HFFc6 (cell line): ENCODE results near the gene SSNA1. TPM values are rescaled to one million over a fixed set of nuclear protein-coding genes. Genes with fewer than 3 reads are reported as not detected.

ENCODE experiments used
- DNase-seq: peaks from one replicate; pipeline ENCODE4 v3.0.0-alpha.2; 2018
- H3K27ac Mint-ChIP-seq: 2 replicates; pipeline ENCODE4 v1.8.0; 2020; ENCODE audit warnings: mild to moderate bottlenecking, mixed read lengths
- H3K27me3 Mint-ChIP-seq: 2 replicates; pipeline ENCODE4 v1.8.0; 2021; ENCODE audit warnings: mild to moderate bottlenecking, moderate library complexity, mixed read lengths; ENCODE audit not compliant: insufficient read depth
- H3K36me3 Mint-ChIP-seq: 2 replicates; pipeline ENCODE4 v1.8.0; 2021; ENCODE audit warnings: low read depth, mixed read lengths
- H3K4me1 Mint-ChIP-seq: 2 replicates; pipeline ENCODE4 v1.8.0; 2020; ENCODE audit warnings: low read depth, mixed read lengths
- H3K4me3 Mint-ChIP-seq: 2 replicates; pipeline ENCODE4 v1.8.0; 2020; ENCODE audit warnings: mild to moderate bottlenecking, moderate library complexity, mixed read lengths
- H3K9me3 Mint-ChIP-seq: 2 replicates; pipeline ENCODE4 v1.8.0; 2020; ENCODE audit warnings: mild to moderate bottlenecking, mixed read lengths
- CTCF ChIP-seq: fragments of 200-600 bp; sonication (generic); IDR thresholded peaks from 2 replicates; pipeline ENCODE4 v1.5.0; 2021; ENCODE audit warnings: antibody characterized with exemption, mild to moderate bottlenecking
- total RNA-seq, 6 experiments: library from RNA; stranded (reverse); fragmentation: NEBNext Ultra II Directional; extraction: Animal tissue kit (Norgen Biotek cat#: 25700); gene quantifications; 2 replicates in 1 of 6; 3 replicates in 5 of 6; pipeline ENCODE4 v1.2.3, GENCODE V29; 2021

The SSNA1 gene
- total RNA-seq, 6 experiments from 2014 or later, result 76.7 to 82.8 (median 82.1) TPM

GRCh38 chr9:137226338-137227053 lies 38.0 kb downstream of the SSNA1 start:
- Mint-ChIP-seq H3K4me1 (peaks cover 7% of the 10 kb centered on the region), H3K27me3 (no peaks in the 10 kb centered on the region; the same call in 1 of the 2 replicates), H3K36me3 (no peaks in the 10 kb centered on the region), H3K4me3 (no peak overlapping the region), H3K9me3 (no peaks in the 10 kb centered on the region), H3K27ac (no peak overlapping the region)
- peak; percentile 36 for DNase-seq
- no peak for TF ChIP-seq CTCF

GRCh38 chr9:137227054-137227852 lies 38.8 kb downstream of the SSNA1 start, which contains the start of gene RNF224:
TSS of gene RNF224 (plus strand) at chr9:137227502. CDS start at chr9:137228336, 834 bp downstream.
- Mint-ChIP-seq H3K36me3 (no peaks in the 10 kb centered on the region), H3K27me3 (no peaks in the 10 kb centered on the region; the same call in 1 of the 2 replicates), H3K4me1 (peaks cover 7% of the 10 kb centered on the region), H3K27ac (no peak within 1 kb of the TSS), H3K4me3 (no peak within 1 kb of the TSS), H3K9me3 (no peaks in the 10 kb centered on the region)
- DNase-seq, result peak; percentile 65
- TF ChIP-seq CTCF, result peak; percentile 92

- H3K27me3 Mint-ChIP-seq, result no peaks in the 10 kb centered on the region; the same call in 1 of the 2 replicates
- H3K36me3 Mint-ChIP-seq, result no peaks in the 10 kb centered on the region
- H3K27ac Mint-ChIP-seq, result no peak overlapping the region
- no peak overlapping the region for H3K4me3 Mint-ChIP-seq
- no peak for DNase-seq
- H3K9me3 Mint-ChIP-seq, result no peaks in the 10 kb centered on the region
- no peak for TF ChIP-seq CTCF
- H3K4me1 Mint-ChIP-seq, result peaks cover 7% of the 10 kb centered on the region
These were observed 39.5 kb downstream of the SSNA1 start for GRCh38 chr9:137227853-137228505.

GRCh38 chr9:137228506-137228967 lies 40.1 kb downstream of the SSNA1 start:
- H3K4me3 Mint-ChIP-seq, result no peak overlapping the region
- no peaks in the 10 kb centered on the region for H3K27me3 Mint-ChIP-seq
- DNase-seq, result no peak
- TF ChIP-seq CTCF, result no peak
- no peak overlapping the region for H3K27ac Mint-ChIP-seq
- no peaks in the 10 kb centered on the region for H3K9me3 Mint-ChIP-seq
- H3K36me3 Mint-ChIP-seq, result no peaks in the 10 kb centered on the region
- peaks cover 7% of the 10 kb centered on the region for H3K4me1 Mint-ChIP-seq

GRCh38 chr9:137228968-137229896 lies 40.8 kb downstream of the SSNA1 start:
- H3K4me3 Mint-ChIP-seq, result no peak overlapping the region
- H3K27ac Mint-ChIP-seq, result no peak overlapping the region
- no peaks in the 10 kb centered on the region for H3K27me3 Mint-ChIP-seq
- no peaks in the 10 kb centered on the region for H3K9me3 Mint-ChIP-seq
- DNase-seq, result no peak
- peaks cover 7% of the 10 kb centered on the region for H3K4me1 Mint-ChIP-seq
- H3K36me3 Mint-ChIP-seq, result no peaks in the 10 kb centered on the region
- TF ChIP-seq CTCF, result no peak
